ENCODE results near the gene MBNL1. TPM values are rescaled to one million over a fixed set of nuclear protein-coding genes. Genes with fewer than 3 reads are reported as not detected.

MBNL1 gene
- total RNA-seq, 1 donor from 2014 or later: 311 TPM

DNA sequence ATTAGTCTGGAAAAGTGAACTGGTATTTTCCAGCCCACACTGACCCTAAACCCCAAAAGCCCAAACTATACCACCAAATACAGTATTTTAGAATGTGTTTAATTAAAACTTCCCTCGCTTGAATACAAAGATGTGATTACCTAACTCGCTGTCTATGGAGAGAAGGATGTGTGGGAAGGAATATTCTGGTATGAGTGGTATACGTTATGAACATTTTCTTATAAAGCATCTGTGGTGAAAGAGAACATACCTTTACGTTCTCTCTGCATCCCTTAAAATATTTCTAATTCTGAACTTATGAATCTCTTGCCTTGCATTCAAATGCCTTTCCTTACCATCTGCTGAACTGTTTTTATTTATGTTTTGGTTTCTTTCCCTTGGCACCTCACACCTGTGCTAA lies 201.4 kb downstream of the MBNL1 start:
- DNase-seq (ENCODE audit: extremely low spot score in 2 of 2): no peak
- Histone ChIP-seq H3K36me3 (peaks cover 0 to 8% of the 10 kb centered on the region in 2 donors), H3K4me3 (no peak overlapping the region), H3K9me3 (no peaks in the 10 kb centered on the region), H3K27ac (no peak overlapping the region), H3K27me3 (no peaks in the 10 kb centered on the region), H3K4me1 (no peaks in the 10 kb centered on the region)
- intact Hi-C loops (cut with DNase I): loop anchor here (10.0 kb wide), 2 partner anchors 55 to 105 kb away; no protein-coding TSS in a partner anchor
- no peak for TF ChIP-seq CTCF (IDR thresholded peaks at IDR 0.05)

DNA sequence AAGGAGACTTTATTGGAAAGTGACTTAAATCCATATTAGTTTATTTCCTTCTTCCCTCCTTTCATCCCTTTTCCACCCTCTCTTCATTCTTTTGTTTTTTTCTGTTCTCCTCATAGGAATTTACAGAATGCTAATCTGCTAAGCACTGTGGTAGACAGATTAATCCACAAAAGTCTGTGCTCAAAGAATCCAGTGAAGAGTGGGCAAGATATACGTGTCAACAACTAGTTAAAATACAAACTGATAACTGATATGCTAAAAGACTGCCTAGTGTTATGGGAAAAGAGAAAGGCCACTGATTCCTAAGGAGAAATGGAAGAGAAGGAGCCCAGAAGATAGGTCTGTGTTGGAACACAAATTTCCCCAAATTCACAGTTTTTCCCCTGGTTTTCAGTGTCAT lies 202.2 kb downstream of the MBNL1 start:
- Histone ChIP-seq H3K36me3 (peaks cover 0 to 1% of the 10 kb centered on the region in 2 donors), H3K27me3 (no peaks in the 10 kb centered on the region), H3K4me3 (no peak overlapping the region), H3K4me1 (no peaks in the 10 kb centered on the region), H3K9me3 (no peaks in the 10 kb centered on the region), H3K27ac (no peak overlapping the region)
- TF ChIP-seq POLR2AphosphoS5 (IDR thresholded peaks at IDR 0.05; ENCODE audit: insufficient read depth in 1 of 2, low read depth in 1 of 2) (no peak), POLR2A (IDR thresholded peaks at IDR 0.05) (no peak), CTCF (IDR thresholded peaks at IDR 0.05) (no peak)
- DNase-seq (ENCODE audit: extremely low spot score in 2 of 2): no peak
- intact Hi-C loops (cut with DNase I): loop anchor here (10.0 kb wide), 2 partner anchors 54 to 104 kb away; no protein-coding TSS in a partner anchor

DNA sequence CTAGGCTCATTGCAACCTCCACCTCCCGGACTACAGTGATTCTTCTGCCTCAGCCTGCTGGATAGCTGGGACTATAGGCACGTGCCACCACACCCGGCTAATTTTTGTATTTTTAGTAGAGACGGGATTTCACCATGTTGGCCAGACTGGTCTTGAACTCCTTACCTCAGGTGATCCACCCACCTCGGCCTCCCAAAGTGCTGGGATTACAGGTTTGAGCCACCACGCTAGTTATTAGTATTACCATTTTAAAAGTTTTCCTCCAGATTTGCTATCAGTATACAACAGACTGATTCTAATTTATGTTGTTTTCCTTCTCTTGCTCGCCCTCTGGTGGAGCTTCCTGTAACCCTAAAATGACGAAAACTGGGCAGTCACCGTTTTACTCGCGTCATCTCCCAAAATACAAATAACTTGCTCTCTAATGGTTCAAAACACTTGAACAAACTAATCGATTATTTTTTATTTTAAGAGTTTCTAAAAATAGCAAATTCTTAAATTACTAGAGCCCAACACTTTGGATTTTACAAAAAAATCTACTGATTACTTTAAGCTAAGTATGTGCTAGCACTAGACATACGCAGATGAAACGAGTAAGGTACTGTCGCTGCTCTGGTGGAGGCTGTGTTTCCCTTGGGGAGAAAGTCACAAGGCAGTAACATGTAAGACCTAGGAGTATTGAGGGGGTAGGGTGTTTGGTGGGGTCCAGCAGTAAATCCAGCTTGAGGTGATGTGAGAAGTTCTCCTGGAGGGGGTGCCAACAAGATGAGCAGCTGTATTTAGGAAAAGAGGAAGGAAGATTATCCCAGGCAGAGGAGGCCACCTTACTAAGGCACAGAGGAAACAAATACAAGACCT lies 203.3 kb downstream of the MBNL1 start:
- H3K9me3 ChIP-seq: no peaks in the 10 kb centered on the region
- H3K4me3 ChIP-seq: no peak overlapping the region
- H3K27me3 ChIP-seq: no peaks in the 10 kb centered on the region
- intact Hi-C loops (cut with DNase I): loop anchor here (10.0 kb wide), 2 partner anchors 53 to 103 kb away; no protein-coding TSS in a partner anchor
- no peaks in the 10 kb centered on the region for H3K4me1 ChIP-seq
- DNase-seq (ENCODE audit: extremely low spot score in 2 of 2): no peak
- TF ChIP-seq POLR2AphosphoS5 (IDR thresholded peaks at IDR 0.05; ENCODE audit: insufficient read depth in 1 of 2, low read depth in 1 of 2) (no peak), CTCF (IDR thresholded peaks at IDR 0.05) (peak; percentile 28 to 76 (median 50))
- no peaks in the 10 kb centered on the region for H3K36me3 ChIP-seq
- no peak overlapping the region for H3K27ac ChIP-seq

DNA sequence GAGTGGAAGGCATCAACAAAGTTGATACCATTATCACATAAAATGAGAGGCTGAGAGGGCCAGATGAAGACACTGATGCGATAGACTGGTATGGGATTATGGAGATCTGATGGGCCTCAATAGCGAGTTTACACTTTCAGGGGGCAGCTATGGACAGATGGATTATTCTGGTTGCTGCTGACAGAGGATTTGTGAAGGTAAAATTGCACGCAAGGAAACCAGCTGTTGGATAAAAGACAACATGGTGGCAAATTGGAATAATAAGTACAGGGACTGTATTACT lies 203.9 kb downstream of the MBNL1 start:
- TF ChIP-seq CTCF (IDR thresholded peaks at IDR 0.05) (no peak), POLR2A (IDR thresholded peaks at IDR 0.05) (no peak), POLR2AphosphoS5 (IDR thresholded peaks at IDR 0.05; ENCODE audit: insufficient read depth in 1 of 2, low read depth in 1 of 2) (no peak)
- Histone ChIP-seq H3K9me3 (no peaks in the 10 kb centered on the region), H3K4me3 (no peak overlapping the region), H3K4me1 (no peaks in the 10 kb centered on the region), H3K27me3 (no peaks in the 10 kb centered on the region), H3K36me3 (no peaks in the 10 kb centered on the region), H3K27ac (no peak overlapping the region)
- no peak for DNase-seq (ENCODE audit: extremely low spot score in 2 of 2)
- intact Hi-C loops (cut with DNase I): loop anchor here (10.0 kb wide), 2 partner anchors 52 to 102 kb away; no protein-coding TSS in a partner anchor

- H3K4me1 ChIP-seq: no peaks in the 10 kb centered on the region
- no peak overlapping the region for H3K27ac ChIP-seq
- no peaks in the 10 kb centered on the region for H3K9me3 ChIP-seq
- TF ChIP-seq POLR2A (IDR thresholded peaks at IDR 0.05): no peak
- TF ChIP-seq CTCF (IDR thresholded peaks at IDR 0.05): peak; percentile 35 to 62 (median 42)
- no peak overlapping the region for H3K4me3 ChIP-seq
- no peaks in the 10 kb centered on the region for H3K36me3 ChIP-seq
- no peaks in the 10 kb centered on the region for H3K27me3 ChIP-seq
- no peak for DNase-seq (ENCODE audit: extremely low spot score in 2 of 2)
- intact Hi-C loops (cut with DNase I): loop anchor here (10.0 kb wide), 2 partner anchors 50 to 100 kb away; no protein-coding TSS in a partner anchor
Observed at GRCh38 chr3:152474585-152474984, 205.9 kb downstream of the MBNL1 start.

All from vagina (tissue), 2 donors.